ENCODE data around the gene MORN1.

GRCh38 chr1:2334366-2334765 lies 57.0 kb downstream of the MORN1 start:
- TF ChIP-seq POLR2A (IDR thresholded peaks at IDR 0.05; ENCODE audit: low read depth, low read length) (no peak), CTCF (IDR thresholded peaks at IDR 0.05; ENCODE audit: extremely low read depth in 1 of 2, insufficient read depth in 1 of 2, low read depth in 1 of 2, low read length in 2 of 2) (no peak), MAX (IDR thresholded peaks at IDR 0.05; ENCODE audit: insufficient read depth, insufficient read length) (no peak), EZH2 (IDR thresholded peaks at IDR 0.05; ENCODE audit: borderline replicate concordance, low read depth, low read length, severe bottlenecking) (no peak), MYC (IDR thresholded peaks at IDR 0.05; ENCODE audit: low read depth, low read length) (no peak), POLR2AphosphoS5 (IDR thresholded peaks at IDR 0.05; ENCODE audit: insufficient read depth, low read depth, low read length) (no peak)
